ENCODE results near the gene PITPNM1. TPM values are rescaled to one million over a fixed set of nuclear protein-coding genes. Genes with fewer than 3 reads are reported as not detected.

PITPNM1 gene
- total RNA-seq, 2 experiments from 2014 or later: 94.5 to 100 TPM

DNA sequence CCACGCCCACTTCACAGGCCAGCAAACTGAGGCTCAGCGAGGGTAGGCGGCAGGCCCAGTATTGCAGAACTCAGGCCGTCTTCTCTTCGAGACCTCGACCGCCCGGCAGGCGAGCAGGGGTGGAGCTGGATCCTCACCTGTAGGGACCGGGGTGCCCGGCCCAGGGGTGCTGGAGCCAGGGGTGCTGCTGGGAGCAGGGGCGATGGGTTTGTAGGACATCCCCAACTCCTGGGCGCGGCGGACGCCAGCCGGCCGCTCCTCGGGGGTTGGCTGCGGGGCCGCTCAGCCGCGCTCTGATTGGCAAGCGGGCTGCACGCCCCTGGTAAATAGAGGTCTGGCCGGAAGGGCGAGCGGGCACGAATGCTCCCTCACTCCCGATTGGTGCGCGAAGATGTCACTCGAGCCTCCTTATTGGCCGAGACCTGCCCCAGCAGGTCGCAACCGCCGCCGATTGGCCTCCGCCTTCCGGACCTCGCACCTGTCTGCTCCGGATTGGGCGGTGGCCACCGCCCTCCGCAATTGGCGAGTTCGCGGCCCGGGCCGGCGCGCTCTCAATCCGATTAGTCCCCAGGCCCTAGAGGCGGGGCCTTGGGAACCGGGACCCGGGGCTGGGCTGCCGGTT, 2.8 kb upstream of the PITPNM1 start, which contains the start of gene CDK2AP2:
CDK2AP2 (minus strand) TSS at position 299 of the 622 bp plus-strand sequence; CDS start at position 219, 80 bp downstream.
- peak; percentile 99 for DNase-seq
- ChIA-PET CTCF (interaction anchor here (0.6 to 1.2 kb wide), 6 partner anchors 25 to 157 kb away, joined by 3 to 5 read pairs (median 4); partner anchors contain the start of gene AIP), POLR2A (no interaction called here)
- ATAC-seq: peak; percentile 78
- peak within 1 kb of the TSS; percentile 88 for H3K27ac Mint-ChIP-seq
- no peaks in the 10 kb centered on the region for H3K9me3 Mint-ChIP-seq (ENCODE audit: low read depth)
- H3K36me3 Mint-ChIP-seq (ENCODE audit: low read depth): peaks cover 17% of the 10 kb centered on the region
- peak within 1 kb of the TSS; percentile 89 for H3K4me3 Mint-ChIP-seq
- intact Hi-C loops (cut with DNase I, micrococcal nuclease): loop anchor here (1.0 to 5.0 kb wide), 15 partner anchors 25 to 892 kb away; partner anchors contain the start of genes AIP (in 1 of the 2), ANKRD13D (in 1 of the 2), CHKA (in 1 of the 2) and GRK2 (in 1 of the 2)
- H3K4me1 Mint-ChIP-seq: peaks cover 31% of the 10 kb centered on the region
- H3K27me3 Mint-ChIP-seq: no peaks in the 10 kb centered on the region

DNA sequence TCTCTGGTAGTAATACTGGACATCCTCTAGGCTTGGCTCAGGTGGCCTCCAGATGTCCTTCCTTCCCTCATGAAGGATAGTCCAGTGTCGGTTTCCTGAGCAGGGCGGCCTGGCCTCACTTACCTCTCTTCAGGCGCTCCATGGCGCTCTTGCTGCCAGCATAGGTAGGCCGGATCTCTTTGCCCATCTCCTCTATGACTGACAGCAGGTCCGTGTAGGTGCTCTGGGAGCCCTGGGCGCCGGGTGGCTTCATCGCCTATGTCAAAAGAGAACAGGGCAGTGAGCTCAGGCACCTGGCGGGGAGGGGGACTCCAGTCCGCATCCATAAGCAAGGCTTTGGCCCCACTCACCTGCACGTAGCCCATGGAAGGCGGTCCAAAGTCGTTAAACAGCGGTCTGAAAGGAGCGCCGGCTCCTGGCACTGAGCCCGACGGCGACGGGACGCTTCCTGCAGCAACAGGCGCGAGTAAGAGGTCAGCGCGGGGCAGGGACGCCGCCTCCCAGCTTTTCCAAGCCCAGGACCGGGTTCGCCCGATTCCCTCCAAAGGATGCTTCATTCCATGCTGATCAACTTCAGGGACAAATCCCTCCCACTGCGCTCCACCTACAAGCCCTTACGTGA, 2.2 kb upstream of the PITPNM1 start:
- Mint-ChIP-seq H3K36me3 (ENCODE audit: low read depth) (peaks cover 21% of the 10 kb centered on the region), H3K4me3 (peak overlapping the region; percentile 89), H3K9me3 (ENCODE audit: low read depth) (no peaks in the 10 kb centered on the region), H3K27ac (peak overlapping the region; percentile 88), H3K27me3 (no peaks in the 10 kb centered on the region), H3K4me1 (peaks cover 34% of the 10 kb centered on the region)
- ChIA-PET POLR2A (no interaction called here), CTCF (interaction anchor here (0.6 to 1.2 kb wide), 6 partner anchors 15 to 156 kb away, joined by 3 to 5 read pairs (median 4); partner anchors contain the start of gene AIP)
- no peak for ATAC-seq
- no peak for DNase-seq
- intact Hi-C loops (cut with DNase I, micrococcal nuclease): loop anchor here in 1 of 2 experiments (2.0 to 5.0 kb wide), 2 partner anchors 71 to 105 kb away; partner anchors contain the start of gene PTPRCAP

DNA sequence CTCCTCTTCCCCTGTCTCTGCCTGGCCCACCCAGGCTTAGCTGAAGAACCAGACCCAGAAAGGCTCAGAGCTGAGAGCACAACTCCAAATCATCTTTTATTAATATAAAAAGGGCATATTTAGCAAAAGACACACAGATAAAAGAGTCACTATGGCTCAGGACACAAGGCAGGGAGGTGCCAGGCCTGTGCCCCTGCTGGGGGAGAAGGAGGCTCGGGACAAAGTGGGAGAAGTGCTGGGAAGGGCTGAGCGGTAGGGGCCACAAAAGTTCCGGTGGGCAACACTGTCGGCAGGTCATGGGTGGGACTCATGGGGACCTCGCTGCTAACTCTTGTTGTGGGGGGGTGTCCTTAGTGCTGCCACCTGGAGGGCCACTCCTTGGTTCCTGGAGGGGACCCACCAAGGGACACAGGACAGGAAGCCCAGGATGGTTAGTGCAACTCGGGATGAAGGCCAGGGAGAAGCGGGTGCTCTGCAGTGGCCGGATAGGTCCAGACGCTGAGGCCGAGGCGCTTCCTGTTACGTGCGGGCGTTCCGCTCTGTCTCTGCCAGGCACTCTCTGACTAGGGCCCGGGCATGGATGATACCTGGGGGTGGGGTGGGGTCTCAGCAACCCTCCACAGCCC, 1.4 kb upstream of the PITPNM1 start:
- no peaks in the 10 kb centered on the region for H3K27me3 Mint-ChIP-seq
- DNase-seq: no peak
- peaks cover 37% of the 10 kb centered on the region for H3K4me1 Mint-ChIP-seq
- H3K9me3 Mint-ChIP-seq (ENCODE audit: low read depth): no peaks in the 10 kb centered on the region
- ChIA-PET CTCF (interaction anchor here (0.7 to 1.4 kb wide), 3 partner anchors 14 to 103 kb away, joined by 3 to 5 read pairs (median 3); partner anchors contain the start of gene TBC1D10C), POLR2A (interaction anchor here (1.4 kb wide), 1 partner anchor 105 kb away, joined by 4 read pairs; the partner anchor contains the start of gene PPP1CA)
- peak overlapping the region; percentile 88 for H3K27ac Mint-ChIP-seq
- peak overlapping the region; percentile 89 for H3K4me3 Mint-ChIP-seq
- H3K36me3 Mint-ChIP-seq (ENCODE audit: low read depth): peaks cover 21% of the 10 kb centered on the region
- no peak for ATAC-seq
- intact Hi-C loops (cut with DNase I, micrococcal nuclease): loop anchor here (1.0 to 5.0 kb wide), 11 partner anchors 19 to 153 kb away; partner anchors contain the start of genes POLD4 (in 2 of the 2), TMEM134 (in 2 of the 2), AIP (in 1 of the 2) and PPP1CA (in 1 of the 2)

DNA sequence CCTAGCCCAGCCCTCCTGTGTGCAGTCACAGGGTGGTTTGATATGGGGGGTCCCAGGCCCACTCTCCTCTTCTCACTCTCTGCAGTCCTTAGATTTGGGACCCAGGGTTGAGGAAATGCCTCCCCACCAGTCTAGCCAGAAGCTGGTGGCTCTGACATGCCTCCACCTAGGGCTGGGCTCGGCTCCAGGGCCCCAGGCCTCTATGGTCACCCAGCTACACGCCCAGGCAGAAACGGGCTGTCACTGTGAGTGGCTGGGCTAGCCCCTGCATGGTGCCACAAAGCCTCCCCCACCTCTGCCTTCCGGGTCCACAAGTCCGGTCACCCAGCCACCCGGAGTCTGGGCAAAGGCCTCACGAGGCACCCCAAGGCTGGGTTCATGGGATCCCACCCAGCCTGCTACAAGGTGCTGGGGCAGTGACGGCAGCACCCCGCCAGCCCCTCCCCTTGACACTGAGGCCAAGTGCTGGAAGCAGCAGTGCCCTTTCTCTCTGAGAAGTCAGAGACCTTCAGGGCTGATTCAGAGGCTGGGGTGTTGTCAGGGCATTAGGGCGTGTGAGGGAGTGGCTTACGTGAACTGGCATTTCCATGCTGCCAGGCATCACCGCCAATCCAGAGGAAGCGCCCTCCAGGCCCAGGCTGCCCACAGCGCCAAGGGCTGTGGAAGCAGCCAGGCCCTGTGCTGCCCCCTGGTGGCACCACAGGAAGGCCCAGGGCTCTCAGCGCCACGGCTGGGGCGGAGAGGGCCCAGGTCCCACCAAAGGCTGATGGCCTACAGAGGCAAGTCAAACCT, 638 bp upstream of the PITPNM1 start:
- peaks cover 45% of the 10 kb centered on the region for H3K4me1 Mint-ChIP-seq
- peak; percentile 70 for ATAC-seq
- peak overlapping the region; percentile 89 for H3K4me3 Mint-ChIP-seq
- intact Hi-C loops (cut with DNase I, micrococcal nuclease): loop anchor here (1.0 to 5.0 kb wide), 12 partner anchors 18 to 152 kb away; partner anchors contain the start of genes POLD4 (in 2 of the 2), TMEM134 (in 2 of the 2), AIP (in 1 of the 2) and PPP1CA (in 1 of the 2)
- no peaks in the 10 kb centered on the region for H3K9me3 Mint-ChIP-seq (ENCODE audit: low read depth)
- CTCF ChIA-PET: interaction anchor here (0.7 to 1.6 kb wide), 6 partner anchors 53 to 152 kb away, joined by 3 to 6 read pairs (median 4); partner anchors contain the start of genes GPR152 and TBC1D10C
- peak; percentile 97 for DNase-seq
- H3K36me3 Mint-ChIP-seq (ENCODE audit: low read depth): peaks cover 26% of the 10 kb centered on the region
- no peaks in the 10 kb centered on the region for H3K27me3 Mint-ChIP-seq
- POLR2A ChIA-PET: interaction anchor here (0.8 to 1.4 kb wide), 2 partner anchors 14 to 104 kb away, joined by 3 to 4 read pairs; partner anchors contain the start of gene PPP1CA
- peak overlapping the region; percentile 97 for H3K27ac Mint-ChIP-seq

DNA sequence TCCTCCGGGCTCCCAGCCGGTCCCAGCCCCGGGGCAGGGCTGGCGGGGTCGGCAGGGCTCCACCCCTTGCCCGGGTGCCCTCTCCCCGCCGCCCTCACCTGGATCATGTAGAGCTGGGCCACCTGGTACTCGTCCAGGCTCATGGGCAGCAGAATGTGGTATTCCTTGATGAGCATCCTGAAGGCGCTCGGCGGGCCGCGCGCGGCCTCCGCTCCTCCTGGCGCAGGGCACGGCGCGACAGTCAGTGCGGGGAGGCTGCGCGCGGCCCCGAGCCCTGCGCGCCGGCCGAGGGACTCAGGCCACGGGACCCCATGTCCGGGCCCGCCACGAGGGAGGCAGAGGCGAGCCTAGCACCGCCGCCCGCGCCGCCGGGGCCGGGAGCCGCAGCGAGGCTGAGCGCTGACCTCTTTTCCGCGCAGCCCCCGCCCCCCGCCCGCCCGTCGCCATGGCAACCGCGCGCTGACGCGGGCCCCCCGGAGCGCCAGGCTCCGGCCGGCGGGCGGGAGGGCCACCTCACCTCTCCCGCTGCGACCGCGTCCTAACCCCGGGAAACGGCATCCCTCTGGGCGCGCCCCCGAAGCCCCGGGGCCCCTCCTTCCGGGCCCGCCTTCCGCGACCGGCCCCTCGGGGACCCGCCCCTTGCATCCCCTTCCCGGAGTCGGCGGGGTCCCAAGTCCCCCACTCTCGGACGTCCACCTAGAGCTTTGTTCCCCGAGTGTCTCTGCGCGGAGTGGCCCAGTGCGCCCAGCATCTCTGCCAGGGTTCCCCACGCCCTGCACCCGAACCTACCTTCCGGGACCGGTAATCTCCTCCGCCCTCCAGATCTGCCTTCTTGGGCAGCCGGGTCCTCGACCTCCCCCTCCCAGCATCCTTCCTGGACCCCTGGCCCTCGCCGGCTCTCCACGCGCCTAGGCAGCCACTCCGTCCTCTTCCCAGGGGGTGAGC, 886 bp downstream of the PITPNM1 start:
- ATAC-seq (no peak), DNase-seq (peak; percentile 53)
- ChIA-PET POLR2A (no interaction called here), CTCF (interaction anchor here (0.6 to 1.6 kb wide), 2 partner anchors 39 to 97 kb away, joined by 4 to 6 read pairs; no protein-coding TSS in a partner anchor)
- Mint-ChIP-seq H3K9me3 (ENCODE audit: low read depth) (no peaks in the 10 kb centered on the region), H3K27me3 (no peaks in the 10 kb centered on the region), H3K36me3 (ENCODE audit: low read depth) (peaks cover 37% of the 10 kb centered on the region), H3K4me1 (peaks cover 48% of the 10 kb centered on the region), H3K4me3 (peak overlapping the region; percentile 89), H3K27ac (peak overlapping the region; percentile 69)
- intact Hi-C loops (cut with DNase I, micrococcal nuclease): loop anchor here in 1 of 2 experiments (2.0 kb wide), 1 partner anchor 19 kb away; no protein-coding TSS in a partner anchor

DNA sequence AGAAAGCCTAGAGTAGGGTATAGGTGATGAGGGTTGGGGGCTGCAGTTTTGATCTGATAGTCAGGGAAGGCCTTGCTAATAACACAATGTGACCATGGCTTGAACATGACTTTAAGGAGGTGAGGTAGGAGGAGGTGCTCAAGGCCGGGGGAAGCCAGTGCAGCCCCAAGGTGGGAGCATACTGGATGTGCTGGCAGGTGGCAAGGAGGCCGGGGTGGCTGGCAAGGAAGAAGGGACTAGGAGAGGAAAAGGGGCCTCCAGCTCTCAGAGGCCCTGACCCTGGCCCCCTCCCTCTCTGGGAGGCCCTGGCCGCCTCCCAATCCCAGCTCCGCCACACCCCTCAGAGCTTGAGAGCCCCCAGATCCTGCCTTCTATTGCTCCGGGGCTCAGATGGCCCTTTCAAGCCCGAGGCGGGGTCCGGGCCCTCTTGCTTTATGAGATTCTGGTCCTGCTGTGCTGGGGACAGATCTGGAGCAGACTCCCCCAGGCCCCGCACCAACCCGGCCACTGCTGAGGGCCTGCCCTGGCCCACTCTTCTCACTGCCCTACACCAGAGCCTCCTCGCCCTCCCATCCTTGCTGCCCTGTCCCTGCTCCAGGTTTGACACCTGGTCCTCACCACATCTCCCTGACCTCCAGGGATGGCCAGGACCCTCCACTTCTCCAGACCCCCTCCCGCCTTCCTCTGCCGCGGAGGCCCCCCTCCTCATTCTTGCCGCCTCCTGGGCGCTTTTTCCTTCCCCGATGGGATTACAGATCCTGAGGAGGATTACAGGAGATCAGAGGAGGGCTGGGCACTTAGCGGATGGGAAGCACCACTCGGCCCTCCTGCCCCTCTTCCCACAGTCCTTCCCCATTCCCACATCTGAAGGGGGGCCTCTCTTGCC, 1.8 kb downstream of the PITPNM1 start:
- H3K27me3 Mint-ChIP-seq: no peaks in the 10 kb centered on the region
- ChIA-PET POLR2A (no interaction called here), CTCF (no interaction called here)
- H3K4me1 Mint-ChIP-seq: peaks cover 40% of the 10 kb centered on the region
- ATAC-seq: no peak
- peak overlapping the region; percentile 4 for H3K27ac Mint-ChIP-seq
- peaks cover 37% of the 10 kb centered on the region for H3K36me3 Mint-ChIP-seq (ENCODE audit: low read depth)
- peak overlapping the region; percentile 56 for H3K4me3 Mint-ChIP-seq
- H3K9me3 Mint-ChIP-seq (ENCODE audit: low read depth): no peaks in the 10 kb centered on the region
- intact Hi-C loops (cut with DNase I, micrococcal nuclease): loop anchor here in 1 of 2 experiments (2.0 kb wide), 1 partner anchor 19 kb away; no protein-coding TSS in a partner anchor
- DNase-seq: no peak

DNA sequence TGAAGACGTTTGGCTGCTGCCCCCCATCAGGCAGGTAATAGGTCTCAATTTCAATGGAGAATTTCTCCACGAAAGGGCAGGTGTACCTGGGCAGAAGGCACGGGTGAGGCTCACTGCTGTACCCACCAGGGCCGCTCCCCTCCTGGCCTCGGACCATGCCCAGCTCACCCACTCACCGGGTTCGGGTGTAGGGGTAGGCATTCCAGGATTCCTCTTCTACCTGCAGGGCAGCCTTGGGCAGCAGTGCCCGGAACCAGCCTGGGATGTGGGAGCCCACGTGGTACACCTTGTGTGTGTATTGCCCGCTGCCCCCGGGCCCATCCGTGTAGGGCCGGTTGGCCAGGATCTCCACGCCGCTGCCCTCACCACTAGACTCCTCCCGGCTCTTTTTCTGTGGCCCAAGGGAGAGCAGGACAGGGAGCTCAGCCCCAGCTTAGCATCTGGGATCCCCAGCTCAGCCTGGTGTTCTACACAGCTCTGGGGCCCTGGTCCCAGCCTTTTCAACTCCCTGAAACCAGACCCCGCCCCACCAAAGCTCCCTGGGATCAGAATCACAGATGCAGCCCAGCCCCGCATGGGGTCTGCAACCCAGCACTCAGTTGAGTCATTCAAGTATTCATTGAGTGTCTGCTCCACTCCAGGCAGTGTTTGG, 2.7 kb downstream of the PITPNM1 start:
- DNase-seq (no peak), ATAC-seq (no peak)
- intact Hi-C loops (cut with DNase I, micrococcal nuclease): no loop called here
- peaks cover 37% of the 10 kb centered on the region for H3K36me3 Mint-ChIP-seq (ENCODE audit: low read depth)
- ChIA-PET POLR2A (no interaction called here), CTCF (no interaction called here)
- no peaks in the 10 kb centered on the region for H3K9me3 Mint-ChIP-seq (ENCODE audit: low read depth)
- no peak overlapping the region for H3K27ac Mint-ChIP-seq
- peak overlapping the region; percentile 56 for H3K4me3 Mint-ChIP-seq
- no peaks in the 10 kb centered on the region for H3K27me3 Mint-ChIP-seq
- peaks cover 40% of the 10 kb centered on the region for H3K4me1 Mint-ChIP-seq

DNA sequence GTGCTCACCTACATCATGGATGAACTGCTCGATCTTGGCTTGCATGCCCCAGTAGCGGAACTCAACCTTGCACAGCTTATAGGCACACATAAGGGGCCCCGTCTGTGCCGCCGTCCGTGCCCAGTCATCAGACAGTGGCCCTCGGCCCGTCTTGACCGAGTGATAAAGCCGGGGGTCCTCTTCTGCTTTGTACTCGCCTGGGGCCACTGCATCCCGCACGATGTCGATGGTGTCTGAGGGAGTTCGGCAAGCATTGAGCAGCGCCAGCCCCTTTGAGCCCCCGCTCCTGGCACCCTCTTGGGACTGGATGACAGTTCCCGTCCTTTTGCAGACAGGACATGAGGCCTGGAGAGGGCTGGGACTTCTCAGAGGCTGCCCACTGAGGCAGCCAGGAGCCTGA, 3.3 kb downstream of the PITPNM1 start:
- POLR2A ChIA-PET: no interaction called here
- CTCF ChIA-PET: no interaction called here

More for the DNA sequence above, 3.3 kb downstream of the PITPNM1 start:
- H3K4me3 Mint-ChIP-seq: no peak overlapping the region
- ATAC-seq (no peak), DNase-seq (no peak)
- intact Hi-C loops (cut with DNase I, micrococcal nuclease): no loop called here
- peaks cover 34% of the 10 kb centered on the region for H3K36me3 Mint-ChIP-seq (ENCODE audit: low read depth)
- H3K4me1 Mint-ChIP-seq: peaks cover 36% of the 10 kb centered on the region
- no peak overlapping the region for H3K27ac Mint-ChIP-seq
- H3K27me3 Mint-ChIP-seq: no peaks in the 10 kb centered on the region
- no peaks in the 10 kb centered on the region for H3K9me3 Mint-ChIP-seq (ENCODE audit: low read depth)

Data from activated CD4-positive, alpha-beta T cell treated with anti-CD3 and anti-CD28 coated beads for 36 hours (primary cell).